Measurements from ENCODE around the gene EHD3. TPM values are rescaled to one million over a fixed set of nuclear protein-coding genes. Genes with fewer than 3 reads are reported as not detected.

The EHD3 gene
- total RNA-seq, 1 donor from 2014 or later = 13.2 TPM

DNA sequence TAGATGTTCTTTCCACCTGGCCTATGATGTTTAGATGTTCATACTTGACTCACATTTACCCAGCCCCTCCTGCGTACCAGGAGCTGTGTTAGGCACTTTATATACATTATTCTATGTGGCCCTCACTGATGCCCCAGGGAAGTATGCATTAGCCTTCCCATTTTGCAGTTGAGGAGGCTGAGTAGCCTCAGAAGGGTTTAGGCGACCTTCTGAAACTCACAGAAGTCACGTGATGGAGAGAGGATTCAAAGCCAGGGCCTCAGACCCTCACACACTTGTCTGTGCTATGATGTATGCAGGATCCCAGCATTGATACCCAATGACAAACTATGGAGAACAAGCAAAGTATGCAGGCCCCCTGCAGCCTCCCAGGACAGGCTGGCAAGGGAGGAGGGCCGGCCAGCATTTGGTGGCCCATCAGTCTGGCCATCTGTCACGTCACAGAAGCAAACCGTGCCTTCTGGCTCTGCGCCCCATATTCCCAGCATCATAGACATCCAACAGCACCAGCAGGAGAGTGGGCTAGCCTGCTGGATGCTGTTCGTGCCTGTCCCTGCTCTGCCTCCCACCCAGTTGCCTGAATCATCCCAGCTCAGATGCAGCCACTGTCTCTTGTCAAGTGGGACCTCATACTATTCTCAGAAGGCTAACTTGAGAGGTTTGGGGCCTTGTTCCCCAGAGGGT is 33.6 kb downstream of the EHD3 start:
- no peak for DNase-seq (ENCODE audit: low spot score in 2 of 2, unreplicated experiment in 2 of 2)
- H3K4me1 Mint-ChIP-seq = peaks cover 38% of the 10 kb centered on the region
- no peak overlapping the region for H3K4me3 Mint-ChIP-seq
- no peak overlapping the region for H3K27ac Mint-ChIP-seq
- TF ChIP-seq, protein P1, sequence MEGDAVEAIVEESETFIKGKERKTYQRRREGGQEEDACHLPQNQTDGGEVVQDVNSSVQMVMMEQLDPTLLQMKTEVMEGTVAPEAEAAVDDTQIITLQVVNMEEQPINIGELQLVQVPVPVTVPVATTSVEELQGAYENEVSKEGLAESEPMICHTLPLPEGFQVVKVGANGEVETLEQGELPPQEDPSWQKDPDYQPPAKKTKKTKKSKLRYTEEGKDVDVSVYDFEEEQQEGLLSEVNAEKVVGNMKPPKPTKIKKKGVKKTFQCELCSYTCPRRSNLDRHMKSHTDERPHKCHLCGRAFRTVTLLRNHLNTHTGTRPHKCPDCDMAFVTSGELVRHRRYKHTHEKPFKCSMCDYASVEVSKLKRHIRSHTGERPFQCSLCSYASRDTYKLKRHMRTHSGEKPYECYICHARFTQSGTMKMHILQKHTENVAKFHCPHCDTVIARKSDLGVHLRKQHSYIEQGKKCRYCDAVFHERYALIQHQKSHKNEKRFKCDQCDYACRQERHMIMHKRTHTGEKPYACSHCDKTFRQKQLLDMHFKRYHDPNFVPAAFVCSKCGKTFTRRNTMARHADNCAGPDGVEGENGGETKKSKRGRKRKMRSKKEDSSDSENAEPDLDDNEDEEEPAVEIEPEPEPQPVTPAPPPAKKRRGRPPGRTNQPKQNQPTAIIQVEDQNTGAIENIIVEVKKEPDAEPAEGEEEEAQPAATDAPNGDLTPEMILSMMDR (IDR thresholded peaks at IDR 0.05; ENCODE audit: unreplicated experiment) = no peak
- no peaks in the 10 kb centered on the region for H3K9me3 Mint-ChIP-seq
- peaks cover 26% of the 10 kb centered on the region for H3K36me3 Mint-ChIP-seq
- H3K27me3 Mint-ChIP-seq (ENCODE audit: low read depth) = no peaks in the 10 kb centered on the region

DNA sequence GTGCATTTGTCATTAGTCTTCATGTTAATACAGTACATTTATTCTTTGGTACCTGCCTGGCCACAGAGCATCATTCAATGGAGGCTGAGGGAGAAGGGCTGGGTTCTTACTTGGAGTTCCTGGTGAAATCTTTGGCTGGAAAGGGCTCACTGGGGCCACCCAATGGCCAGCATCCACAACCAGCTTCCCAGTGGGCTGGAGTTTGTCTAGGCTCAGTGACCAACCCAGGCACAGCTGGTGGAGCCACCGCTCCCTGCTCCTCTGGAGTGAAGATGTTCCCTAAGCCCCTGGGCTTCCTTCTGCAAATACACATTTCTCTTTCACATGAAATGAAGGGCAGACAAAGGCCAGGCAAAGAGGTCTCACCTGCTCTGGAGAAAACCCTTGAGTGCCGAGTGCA is 34.4 kb downstream of the EHD3 start:
- Mint-ChIP-seq H3K27me3 (ENCODE audit: low read depth) (no peaks in the 10 kb centered on the region), H3K36me3 (peaks cover 21% of the 10 kb centered on the region), H3K4me1 (peaks cover 45% of the 10 kb centered on the region), H3K27ac (no peak overlapping the region), H3K9me3 (no peaks in the 10 kb centered on the region), H3K4me3 (no peak overlapping the region)
- DNase-seq (ENCODE audit: low spot score in 2 of 2, unreplicated experiment in 2 of 2) = no peak
- TF ChIP-seq, protein P1 (IDR thresholded peaks at IDR 0.05; ENCODE audit: unreplicated experiment) = no peak

DNA sequence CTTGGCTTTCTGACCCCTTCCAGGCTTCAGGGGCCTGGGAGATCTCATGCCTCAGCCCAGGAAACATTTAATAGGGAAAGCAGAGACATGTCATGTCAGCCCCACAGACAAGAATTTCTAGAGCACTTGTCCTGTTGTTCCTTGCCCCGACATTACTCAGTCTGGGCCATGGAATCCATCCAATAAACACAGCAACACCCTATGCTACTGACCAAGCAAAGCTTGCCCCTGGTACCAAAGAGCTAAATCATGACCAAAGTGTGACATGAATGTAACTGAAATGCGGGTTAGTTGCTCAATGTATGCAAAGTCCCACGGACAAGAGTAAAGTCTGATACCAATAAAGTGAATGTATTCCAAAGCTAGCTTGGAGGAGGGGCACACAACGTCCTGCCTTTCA is 35.1 kb downstream of the EHD3 start:
- no peaks in the 10 kb centered on the region for H3K27me3 Mint-ChIP-seq (ENCODE audit: low read depth)
- TF ChIP-seq, protein P1 (IDR thresholded peaks at IDR 0.05; ENCODE audit: unreplicated experiment) = no peak
- no peak overlapping the region for H3K4me3 Mint-ChIP-seq
- H3K4me1 Mint-ChIP-seq = peaks cover 49% of the 10 kb centered on the region
- no peaks in the 10 kb centered on the region for H3K9me3 Mint-ChIP-seq
- no peak for DNase-seq (ENCODE audit: low spot score in 2 of 2, unreplicated experiment in 2 of 2)
- peaks cover 21% of the 10 kb centered on the region for H3K36me3 Mint-ChIP-seq
- H3K27ac Mint-ChIP-seq = peak overlapping the region; percentile 79

DNA sequence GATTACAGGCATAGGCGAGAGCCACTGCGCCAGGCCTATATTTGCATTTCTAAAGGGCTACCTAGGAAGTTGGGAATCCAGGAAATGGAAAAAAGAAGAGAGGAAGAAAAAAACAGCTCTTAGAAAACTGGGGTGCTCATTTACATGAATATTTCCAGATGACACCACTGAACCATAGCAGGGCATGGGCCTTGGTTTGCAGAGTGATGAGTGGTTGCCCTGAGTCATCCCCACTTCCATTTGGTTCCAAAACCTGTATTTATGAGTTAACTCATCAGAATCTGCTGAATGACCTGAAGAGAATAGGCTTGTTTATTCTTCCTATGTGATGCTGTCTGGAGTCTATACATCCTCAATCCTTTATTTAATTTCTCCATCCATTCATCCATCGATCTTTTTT is 36.2 kb downstream of the EHD3 start:
- TF ChIP-seq, protein P1 (IDR thresholded peaks at IDR 0.05; ENCODE audit: unreplicated experiment) = no peak
- Mint-ChIP-seq H3K27ac (peak overlapping the region; percentile 94), H3K4me3 (no peak overlapping the region), H3K4me1 (peaks cover 59% of the 10 kb centered on the region), H3K36me3 (peaks cover 21% of the 10 kb centered on the region), H3K27me3 (ENCODE audit: low read depth) (no peaks in the 10 kb centered on the region), H3K9me3 (no peaks in the 10 kb centered on the region)
- no peak for DNase-seq (ENCODE audit: low spot score in 2 of 2, unreplicated experiment in 2 of 2)

DNA sequence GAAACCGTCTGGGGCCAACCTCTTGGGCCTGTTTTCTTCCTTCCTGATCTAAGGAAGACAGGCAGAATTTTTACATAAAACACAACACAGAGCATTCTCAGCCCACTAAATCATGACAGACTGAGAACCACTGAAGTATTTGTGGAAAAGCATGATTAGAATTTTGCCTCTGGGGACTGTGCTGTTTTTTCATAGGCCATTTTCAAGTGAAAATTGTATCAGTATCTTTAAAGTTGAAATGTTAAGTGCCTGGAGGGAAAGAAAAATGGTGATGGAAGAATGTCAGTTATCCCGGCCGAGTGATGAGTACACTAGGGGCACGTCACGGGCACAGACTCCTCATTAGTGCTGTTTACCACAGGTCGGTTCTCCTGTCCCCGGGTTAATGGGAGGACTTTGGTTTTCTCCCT is 36.9 kb downstream of the EHD3 start:
- Mint-ChIP-seq H3K4me1 (peaks cover 61% of the 10 kb centered on the region), H3K36me3 (peaks cover 16% of the 10 kb centered on the region), H3K4me3 (peak overlapping the region; percentile 5), H3K27ac (peak overlapping the region; percentile 94), H3K9me3 (no peaks in the 10 kb centered on the region), H3K27me3 (ENCODE audit: low read depth) (no peaks in the 10 kb centered on the region)
- TF ChIP-seq, protein P1 (IDR thresholded peaks at IDR 0.05; ENCODE audit: unreplicated experiment) = no peak
- no peak for DNase-seq (ENCODE audit: low spot score in 2 of 2, unreplicated experiment in 2 of 2)
